GM11168 (cell line): ENCODE measurements around the gene SMYD1.
"Not testable (repeated sequence)": the region's sequence is repeated elsewhere in the genome, so short reads cannot be mapped to it uniquely, and the experiment has no call there.

ENCODE experiments used
- in situ Hi-C: fragments of 300-500 bp; cut with MboI; formaldehyde crosslinking; loops from one replicate; pipeline ENCODE4 v1.12.0; 2022; ENCODE audit warnings: low sequenced_read_pairs; ENCODE audit not compliant: unreplicated experiment

The SMYD1 gene

DNA sequence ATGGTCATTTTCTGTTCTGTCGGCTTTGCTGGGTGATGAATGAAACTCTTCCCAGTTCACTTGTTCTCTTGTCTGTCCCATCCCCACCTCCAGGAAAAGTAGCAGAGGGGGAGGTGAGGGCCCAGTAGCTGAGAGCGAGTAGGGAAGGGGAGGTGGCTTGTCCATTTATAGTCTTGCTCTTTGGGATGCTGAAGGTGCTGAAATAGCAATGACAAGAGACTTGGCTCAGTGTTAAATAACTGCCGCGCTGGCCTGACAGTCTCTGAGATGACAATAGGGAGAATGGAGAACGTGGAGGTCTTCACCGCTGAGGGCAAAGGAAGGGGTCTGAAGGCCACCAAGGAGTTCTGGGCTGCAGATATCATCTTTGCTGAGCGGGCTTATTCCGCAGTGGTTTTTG is at the start of gene SMYD1:
Gene SMYD1, plus strand, starts transcription at position 228 of the 400 bp plus-strand sequence. Its CDS starts 40 bp downstream, at position 268.
- in situ Hi-C loops = no loop called here

DNA sequence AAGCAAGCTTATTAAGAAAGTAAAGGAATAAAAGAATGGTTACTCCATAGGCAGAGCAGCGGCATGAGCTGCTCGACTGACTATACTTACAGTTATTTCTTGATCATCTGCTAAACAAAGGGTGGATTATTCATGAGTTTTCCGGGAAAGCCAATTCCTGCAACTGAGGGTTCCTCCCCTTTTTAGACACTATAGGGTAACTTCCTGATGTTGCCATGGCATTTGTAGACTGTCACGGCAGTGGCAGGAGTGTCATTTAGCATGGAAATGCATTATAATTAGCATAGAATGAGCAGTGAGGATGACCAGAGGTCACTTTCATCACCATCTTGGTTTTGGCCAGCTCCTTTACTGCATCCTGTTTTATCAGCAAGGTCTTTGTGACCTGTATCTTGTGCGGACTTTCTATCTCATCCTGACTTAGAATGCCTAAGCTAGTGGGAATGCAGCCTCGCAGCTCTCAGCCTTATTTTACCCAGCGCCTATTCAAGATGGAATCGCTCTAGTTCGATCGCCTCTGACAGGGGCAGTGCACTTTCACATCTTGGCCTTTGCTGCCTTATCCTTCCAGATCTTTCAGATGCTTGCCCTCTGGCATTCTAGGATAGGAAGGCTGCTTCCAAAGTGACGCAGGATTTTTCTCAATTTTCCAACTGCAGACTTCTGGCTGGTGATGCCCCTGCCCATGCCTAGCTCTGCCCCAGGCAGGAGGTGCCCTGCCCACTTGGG is 49.4 kb upstream of the SMYD1 start:
- in situ Hi-C loops = not testable (repeated sequence)

DNA sequence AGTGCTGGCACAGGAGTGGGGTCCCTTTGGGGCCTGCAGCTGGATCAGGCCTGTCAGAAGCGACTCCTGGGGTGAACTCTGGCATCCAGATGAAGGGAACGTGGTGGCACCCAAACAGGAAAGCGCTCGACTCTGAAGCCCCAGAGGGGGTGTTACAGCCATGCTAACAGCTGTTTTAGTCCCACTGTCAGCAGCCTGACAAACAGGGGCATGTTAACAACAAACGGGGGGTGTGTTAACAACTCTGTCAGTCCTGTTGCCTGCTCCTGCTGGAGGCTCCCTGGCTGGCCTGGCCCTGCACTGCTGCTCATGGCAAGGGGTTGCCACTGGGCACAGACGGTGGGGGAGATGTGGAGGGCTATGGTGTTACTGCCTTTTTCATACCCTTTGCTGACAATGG is 48.7 kb upstream of the SMYD1 start:
- in situ Hi-C loops = no loop called here

DNA sequence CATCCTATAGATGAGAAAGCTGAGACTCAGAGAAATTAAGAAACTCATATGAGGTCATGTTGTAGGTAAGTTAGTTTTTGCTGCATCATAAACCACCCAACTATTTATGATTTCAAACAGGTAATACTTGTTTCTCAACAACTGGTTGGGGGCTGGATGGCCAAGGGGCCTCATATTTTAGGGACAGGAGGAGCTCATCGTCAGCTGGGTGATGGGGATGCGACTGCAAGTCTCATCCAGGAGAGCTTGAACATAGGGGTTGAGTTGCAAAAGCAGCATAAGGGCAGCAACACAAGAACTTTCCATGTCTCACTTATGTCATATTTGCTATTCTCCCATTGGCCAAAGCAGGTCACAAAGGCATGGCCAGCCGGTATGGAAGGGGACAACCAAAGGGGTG is 47.6 kb upstream of the SMYD1 start:
- in situ Hi-C loops = no loop called here

DNA sequence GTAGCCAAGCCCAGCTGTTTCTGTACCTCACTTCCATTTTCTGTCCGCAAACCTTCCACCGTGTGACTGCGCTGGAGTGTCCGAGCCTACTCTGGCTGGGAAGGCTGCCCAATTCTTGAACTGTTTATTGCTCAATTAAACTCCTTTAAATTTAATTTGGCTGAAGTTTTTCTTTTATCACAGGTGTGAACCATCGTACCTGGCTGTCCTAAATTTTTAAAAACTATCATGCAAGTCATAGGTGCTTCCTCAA is 45.0 kb upstream of the SMYD1 start:
- in situ Hi-C loops = no loop called here

DNA sequence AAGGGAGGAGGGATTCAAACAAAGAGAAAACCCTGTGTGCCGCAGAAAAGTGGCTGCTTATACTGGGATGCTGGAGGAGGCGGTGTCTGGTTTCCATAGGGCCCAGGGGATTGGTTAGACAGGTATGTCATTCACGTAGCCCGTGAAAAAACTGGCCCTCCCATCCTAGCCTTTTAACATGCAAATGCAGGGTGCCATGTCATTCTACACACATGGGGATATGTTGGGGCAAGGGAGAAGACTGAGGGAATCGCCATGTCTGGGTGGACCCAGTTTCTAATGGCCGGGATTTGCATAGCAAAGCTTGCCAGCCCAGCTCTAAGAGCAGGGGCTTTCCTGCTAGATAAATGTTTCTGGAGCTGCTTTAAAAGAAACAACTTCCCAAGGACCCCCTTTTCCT is 43.1 kb upstream of the SMYD1 start:
- in situ Hi-C loops = no loop called here

DNA sequence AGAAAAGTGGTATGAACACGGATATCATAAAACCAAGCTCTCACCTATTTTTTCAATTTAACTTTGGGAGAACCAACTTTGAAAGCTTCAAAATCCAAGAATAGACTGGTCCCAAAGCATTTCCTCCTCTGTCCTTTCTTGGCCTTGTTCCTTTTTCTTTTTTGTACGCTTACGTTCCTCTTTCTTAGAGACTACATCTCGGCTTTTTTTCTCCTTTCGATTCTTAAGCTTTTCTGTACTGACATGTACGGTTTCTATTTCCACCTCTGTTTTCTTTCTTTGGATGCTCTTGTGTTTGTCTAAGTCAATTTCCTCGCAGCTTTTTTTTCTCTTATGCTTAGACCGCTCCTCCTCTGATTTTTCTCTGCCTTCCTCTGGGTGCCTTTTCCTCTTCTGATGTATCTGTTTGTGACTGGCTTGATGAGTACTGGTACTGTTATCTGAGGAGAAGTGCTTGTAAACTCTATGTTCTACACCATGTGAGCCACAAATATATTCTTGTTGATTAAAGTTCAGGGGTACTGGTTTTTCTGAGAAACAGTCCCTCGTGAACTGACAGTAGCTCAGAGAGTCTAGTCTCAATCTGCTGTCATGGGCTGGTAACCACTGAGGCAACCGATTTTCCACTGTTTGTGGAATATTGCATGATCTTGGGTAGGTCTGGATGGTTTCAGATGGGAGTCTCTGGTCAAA is 39.8 kb upstream of the SMYD1 start:
- in situ Hi-C loops = no loop called here

DNA sequence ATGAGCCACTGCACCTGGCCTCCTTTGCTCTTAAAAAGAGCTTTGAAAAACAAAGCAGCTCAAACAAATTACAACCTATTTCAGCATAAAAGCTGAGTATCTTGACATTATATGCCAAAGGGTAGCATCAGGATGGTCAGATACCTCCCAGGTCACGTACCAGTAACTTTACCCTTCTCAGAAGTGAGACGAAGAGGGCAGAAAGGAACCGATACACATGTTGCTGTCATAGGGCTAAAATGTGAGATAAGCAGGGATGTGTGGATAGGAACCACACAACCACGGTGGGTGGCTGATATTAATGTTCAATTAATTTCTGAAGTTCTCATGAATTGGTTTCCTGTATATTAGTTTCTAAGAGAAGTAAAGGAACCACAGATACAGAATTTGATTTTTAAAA is 38.7 kb upstream of the SMYD1 start:
- in situ Hi-C loops = no loop called here

DNA sequence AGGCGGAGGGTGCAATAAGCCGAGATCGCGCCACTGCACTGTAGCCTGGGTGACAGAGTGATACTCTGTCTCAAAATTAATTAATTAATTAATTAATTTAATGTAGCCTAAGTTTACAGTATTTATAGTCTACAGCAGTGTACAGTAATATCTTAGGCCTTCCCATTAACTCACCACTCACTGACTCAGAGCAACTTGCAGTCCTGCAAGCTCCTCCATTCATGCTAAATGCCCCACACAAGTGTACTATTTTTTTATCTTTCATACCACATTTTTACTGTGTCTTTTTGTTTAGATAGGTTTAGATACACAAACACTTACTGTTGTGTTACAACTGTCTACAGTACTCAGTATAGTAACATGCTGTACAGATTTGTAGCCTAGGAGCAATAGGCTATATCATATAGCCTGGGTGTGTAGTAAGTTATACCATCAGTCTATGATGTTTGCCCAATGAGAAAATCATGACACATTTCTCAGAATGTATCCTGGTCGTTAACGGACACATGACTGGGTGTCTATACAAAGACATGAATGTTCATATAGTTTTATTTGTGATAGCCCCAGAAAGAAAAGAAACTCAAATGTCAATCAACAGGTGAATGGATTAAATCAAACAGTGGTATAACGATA is 35.4 kb upstream of the SMYD1 start:
- in situ Hi-C loops = no loop called here

DNA sequence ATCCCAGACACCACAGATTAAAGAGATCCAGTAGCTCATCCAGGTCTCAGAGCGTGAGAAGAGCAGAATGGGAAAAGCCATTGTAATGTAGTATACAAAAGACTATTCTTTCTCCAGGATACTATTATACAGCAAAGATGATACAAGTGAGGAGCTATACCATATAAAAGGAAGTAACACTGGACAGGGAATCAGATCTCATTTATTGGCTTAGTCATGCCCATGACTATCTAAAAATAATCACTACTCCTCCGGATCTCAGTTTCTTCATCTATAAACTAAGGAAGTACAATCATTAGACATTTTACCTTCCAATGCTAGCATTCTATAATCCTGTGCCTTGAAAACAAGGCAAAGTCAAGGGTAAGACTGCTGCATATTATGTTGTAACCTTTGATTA is 31.4 kb upstream of the SMYD1 start:
- in situ Hi-C loops = no loop called here

DNA sequence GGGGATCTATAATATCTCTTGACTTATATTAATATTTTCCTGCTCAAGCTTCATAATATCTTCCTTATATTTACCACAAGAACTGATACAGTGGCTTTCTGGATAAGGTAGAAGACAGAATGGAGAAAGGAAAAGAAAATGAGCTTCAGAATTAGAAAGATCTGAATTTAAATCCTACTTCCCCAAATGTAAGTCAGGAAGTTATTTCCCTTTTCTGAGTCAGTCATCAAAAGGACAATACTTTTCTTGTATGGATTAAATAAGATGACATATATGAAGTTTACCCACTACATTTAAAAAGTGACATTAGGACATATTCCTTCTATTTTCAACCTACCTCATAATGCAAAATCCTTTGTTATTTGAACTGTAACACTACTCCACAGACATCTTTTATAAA is 31.0 kb upstream of the SMYD1 start:
- in situ Hi-C loops = no loop called here

DNA sequence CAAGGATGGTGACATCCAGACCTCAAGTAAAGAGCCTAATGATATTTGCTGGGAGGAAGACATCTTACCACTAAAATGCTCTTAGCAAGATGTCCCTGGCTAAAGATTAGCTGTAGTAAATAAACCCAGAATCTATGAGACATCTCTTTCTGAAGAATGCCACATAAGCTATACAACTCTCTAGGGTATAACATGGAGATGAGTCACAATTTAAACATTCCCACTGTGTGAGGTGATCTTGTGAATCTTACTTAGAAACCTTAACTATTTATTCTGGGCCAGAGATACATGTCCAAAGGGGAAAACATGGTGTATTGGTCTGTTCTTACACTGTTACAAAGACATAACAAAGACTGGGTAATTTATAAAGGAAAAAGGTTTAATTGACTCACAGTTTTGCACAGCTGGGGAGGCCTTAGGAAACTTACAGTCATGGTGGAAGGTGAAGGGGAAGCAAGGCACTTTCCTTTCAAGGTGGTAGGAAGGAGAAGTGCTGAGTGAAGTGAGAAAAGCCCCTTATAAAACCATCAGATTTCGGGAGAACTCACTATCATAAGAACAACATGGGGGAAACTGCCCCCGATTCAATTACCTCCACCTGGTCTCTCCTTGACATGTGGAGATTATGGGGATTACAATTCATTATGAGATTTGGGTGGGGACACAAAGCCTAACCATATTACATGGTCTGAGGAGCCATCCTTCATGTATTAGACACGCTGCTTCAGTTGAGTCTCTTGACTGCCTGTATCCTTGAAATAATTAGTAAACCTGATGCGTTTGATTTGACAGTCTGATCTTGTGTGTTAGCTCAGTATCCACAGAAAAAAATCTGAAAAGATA is 29.1 kb upstream of the SMYD1 start:
- in situ Hi-C loops = no loop called here

DNA sequence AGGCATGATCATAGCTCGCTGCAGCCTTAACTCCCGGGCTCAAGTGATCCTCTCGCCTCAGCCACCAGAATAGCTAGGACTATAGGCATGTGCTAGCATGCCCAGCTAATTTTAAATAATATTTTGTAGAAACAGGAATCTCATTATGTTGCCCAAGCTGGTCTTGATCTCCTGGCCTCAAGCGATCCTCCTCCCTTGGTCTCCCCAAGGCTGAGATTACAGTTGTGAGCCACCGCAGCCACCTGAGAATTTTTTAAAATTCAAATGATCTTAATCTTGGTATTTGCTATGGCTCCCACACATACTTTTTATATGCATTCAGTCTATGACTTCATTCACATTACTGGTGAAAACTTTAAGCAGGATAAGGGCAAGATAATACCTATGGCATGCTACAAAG is 25.1 kb upstream of the SMYD1 start:
- in situ Hi-C loops = no loop called here

DNA sequence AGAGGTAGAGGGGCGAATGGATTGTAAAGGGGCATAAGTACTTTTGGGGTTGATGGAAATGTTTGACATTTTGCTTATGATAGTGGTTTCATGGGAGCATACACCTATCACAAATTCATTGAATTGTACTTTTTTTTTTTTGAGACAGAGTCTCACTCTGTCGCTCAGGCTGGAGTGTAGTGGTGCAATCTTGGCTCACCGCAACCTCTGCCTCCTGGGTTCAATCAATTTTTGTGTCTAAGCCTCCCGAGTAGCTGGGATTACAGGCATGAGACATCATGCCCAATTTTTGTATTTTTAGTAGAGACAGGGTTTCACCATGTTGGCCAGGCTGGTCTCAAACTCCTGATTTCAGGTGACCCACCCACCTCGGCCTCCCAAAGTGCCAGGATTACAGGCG is 22.1 kb upstream of the SMYD1 start:
- in situ Hi-C loops = not testable (repeated sequence)

DNA sequence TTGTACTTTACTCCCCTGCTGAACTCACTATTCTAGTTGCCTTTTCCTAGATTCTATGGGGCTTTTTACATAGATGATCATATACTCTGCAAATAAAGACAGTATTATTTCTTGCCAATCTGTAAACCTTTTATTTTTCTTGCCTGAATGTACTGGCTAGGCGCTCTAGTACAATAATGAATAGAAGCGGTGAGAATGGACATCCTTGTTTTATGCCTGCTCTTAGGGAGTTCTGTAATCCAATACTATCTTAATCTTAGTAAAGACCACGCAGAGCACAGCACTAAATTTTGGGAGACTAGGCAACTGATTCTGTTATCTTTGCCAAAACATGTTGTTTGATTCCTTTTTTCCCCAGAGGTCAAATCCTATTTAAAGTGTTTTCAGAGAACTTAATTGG is 19.1 kb upstream of the SMYD1 start:
- in situ Hi-C loops = no loop called here

DNA sequence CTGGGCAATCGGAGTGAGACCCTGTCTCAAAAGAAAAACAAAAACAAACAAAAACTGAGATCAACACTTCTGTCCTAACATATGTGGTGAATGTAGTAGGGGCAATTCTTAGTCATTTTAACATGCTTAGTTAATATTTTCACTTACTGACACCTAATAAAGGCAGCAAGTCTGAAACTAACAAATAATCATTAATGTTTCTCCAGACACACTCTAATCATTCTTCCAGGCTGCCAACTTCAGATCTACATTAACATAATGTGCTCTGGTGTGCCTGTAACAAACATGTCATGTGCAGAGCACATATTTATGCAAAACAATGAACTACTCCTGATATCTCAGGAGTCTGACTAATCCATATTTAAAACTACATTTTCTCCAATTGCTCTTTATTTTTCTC is 18.0 kb upstream of the SMYD1 start:
- in situ Hi-C loops = no loop called here

DNA sequence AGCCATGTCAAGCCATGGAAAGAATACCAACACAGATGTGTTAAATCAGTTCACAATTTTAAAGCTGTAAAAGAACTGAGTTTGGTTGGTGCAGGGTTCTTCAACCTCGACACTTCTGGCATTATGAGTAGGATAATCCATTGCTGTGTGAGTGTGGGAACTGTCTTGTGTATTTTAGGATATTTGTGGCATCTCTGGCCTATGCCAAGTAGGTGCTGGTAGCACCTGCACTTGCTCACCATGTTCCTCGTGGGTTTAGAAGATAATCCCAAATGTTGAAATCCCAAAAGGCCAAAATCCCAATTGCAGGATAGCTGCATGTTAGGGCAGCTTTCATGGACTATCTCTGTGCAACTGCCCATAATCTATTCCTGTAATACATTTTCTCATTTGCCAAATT is 15.8 kb upstream of the SMYD1 start:
- in situ Hi-C loops = no loop called here

DNA sequence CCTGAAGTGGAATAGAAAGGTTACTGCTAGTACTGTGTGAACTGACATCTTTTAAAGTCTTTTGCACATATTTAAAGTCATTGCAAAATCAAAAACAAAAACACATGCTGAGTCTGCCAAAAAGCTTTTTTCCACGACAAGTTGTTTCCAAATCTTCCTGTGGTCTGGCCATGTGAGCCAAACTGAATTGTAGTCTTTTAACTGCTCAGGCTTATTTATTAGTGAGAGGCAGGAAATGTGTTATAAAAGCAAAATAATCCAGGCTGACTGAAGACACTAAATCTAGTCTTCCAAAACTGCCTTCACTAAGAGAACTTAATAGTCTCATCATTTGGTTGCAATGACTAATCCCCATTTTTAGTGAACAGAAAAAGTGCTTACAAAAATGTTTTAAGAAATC is 14.3 kb upstream of the SMYD1 start:
- in situ Hi-C loops = no loop called here

DNA sequence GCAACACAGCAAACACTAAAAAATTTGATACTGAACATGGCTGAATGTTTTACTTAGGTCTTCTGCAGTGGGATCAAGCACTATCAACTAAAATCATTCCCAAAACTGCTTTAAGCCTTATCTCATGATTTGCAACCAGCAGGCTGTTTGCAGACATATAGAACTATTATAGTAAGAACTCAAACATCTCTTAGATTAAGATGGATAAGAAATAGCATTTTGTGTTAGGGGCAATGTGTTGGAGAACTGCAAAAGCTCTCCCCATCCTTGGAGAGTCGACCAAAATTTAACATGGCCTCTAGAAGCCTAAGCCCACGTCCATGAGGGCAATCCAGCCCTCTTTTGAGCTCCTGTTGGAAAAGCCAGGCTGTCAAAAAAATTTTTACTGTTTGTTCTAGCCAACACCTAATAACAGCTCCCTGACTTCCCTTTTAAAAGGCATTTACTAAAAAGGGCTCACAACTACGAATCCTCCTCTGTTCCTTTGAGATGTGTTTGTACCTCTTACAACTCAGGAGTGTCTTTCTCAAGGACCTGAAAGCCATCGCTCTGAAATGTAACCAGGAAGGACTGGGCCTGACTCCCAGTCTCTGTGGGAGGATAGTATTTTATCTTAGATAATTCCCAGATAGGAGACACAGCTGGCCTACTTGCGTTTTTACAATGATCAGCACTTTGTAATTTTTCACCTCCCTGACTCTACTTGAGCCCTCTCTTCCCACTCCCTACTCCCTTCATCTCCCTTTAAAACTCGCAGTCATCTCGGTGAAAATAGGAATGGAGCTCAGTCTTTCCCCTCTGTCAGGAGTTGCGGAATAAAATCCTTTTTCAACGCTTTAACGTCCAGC is 13.5 kb upstream of the SMYD1 start:
- in situ Hi-C loops = no loop called here

DNA sequence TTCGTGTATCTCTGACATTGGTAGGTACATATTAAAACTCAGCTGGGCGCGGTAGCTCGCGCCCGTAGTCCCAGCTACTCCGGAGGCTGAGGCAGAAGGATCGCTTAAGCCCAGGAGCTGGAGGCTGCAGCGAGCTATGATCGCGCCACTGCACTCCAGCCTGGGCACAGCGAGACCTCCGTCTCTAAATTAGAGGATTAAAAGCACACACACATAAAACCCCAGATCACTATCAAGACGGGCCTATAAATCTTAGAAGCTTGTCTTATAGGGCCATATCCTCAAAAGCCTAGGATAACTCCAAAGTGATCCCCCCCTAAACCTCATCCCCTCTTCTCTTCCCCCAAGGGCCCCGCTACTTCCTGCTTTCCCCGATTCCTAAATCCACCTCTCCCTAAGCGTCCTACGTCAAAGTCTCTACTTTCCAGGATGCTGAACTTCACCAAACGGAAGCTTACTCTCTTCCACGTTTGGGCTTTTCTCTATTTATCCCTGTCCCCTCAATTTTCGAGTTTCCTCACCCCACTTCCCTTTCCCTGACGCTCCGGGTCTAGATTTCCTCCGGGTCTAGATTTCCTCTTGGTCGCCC is 12.7 kb upstream of the SMYD1 start:
- in situ Hi-C loops = loop anchor here (5.0 kb wide), 1 partner anchor 102 kb away; no protein-coding TSS in a partner anchor
